Breast epithelium (tissue), 4 donors: ENCODE results near the gene C16orf87. TPM values are rescaled to one million over a fixed set of nuclear protein-coding genes. Genes with fewer than 3 reads are reported as not detected.

Experiments used
- DNase-seq, 2 donors: peaks; one replicate each; pipeline ENCODE4 v3.0.0-alpha.2; 2019; ENCODE audit warnings: low spot score in 2 of 2
- H3K27ac ChIP-seq, 2 donors: fragments of 200-600 bp; sonication (generic) in 1 of 2; one replicate each; pipeline ENCODE4 v1.5.1; 2016 to 2019; ENCODE audit warnings: mild to moderate bottlenecking in 1 of 2
- H3K27me3 ChIP-seq, 2 donors: fragments of 200-600 bp; sonication (generic) in 1 of 2; one replicate each; pipeline versions ENCODE4 v1.5.1 to v1.6.0; 2017 to 2019; ENCODE audit warnings: control low read depth in 1 of 2, mild to moderate bottlenecking in 1 of 2
- H3K36me3 ChIP-seq: fragments of 200-600 bp; one replicate; pipeline ENCODE4 v1.5.1; 2019
- H3K4me1 ChIP-seq, 2 donors: fragments of 200-600 bp; sonication (generic); one replicate each; pipeline ENCODE4 v1.5.1; 2016 to 2019; ENCODE audit warnings: control low read depth in 1 of 2
- H3K4me3 ChIP-seq, 3 donors: fragments of 200-600 bp; sonication (generic); 1 replicate in 2 of 3; 2 replicates in 1 of 3; pipeline ENCODE4 v1.5.1; 2016 to 2019; ENCODE audit warnings: mild to moderate bottlenecking in 3 of 3, moderate library complexity in 2 of 3
- H3K9me3 ChIP-seq, 2 donors: fragments of 200-600 bp; sonication (generic) in 1 of 2; one replicate each; pipeline ENCODE4 v1.5.1; 2016 to 2019; ENCODE audit warnings: control low read depth in 1 of 2
- POLR2A ChIP-seq: fragments of 450-650 bp; IDR thresholded peaks from one replicate; pipeline ENCODE4 v1.6.1; 2016; ENCODE audit warnings: antibody characterized with exemption, mild to moderate bottlenecking, moderate library complexity
- POLR2AphosphoS5 ChIP-seq, 3 donors: sonication (generic); formaldehyde crosslinking; IDR thresholded peaks; one replicate each; pipeline ENCODE4 v1.6.1; 2017; ENCODE audit warnings: antibody characterized with exemption in 3 of 3
- intact Hi-C: fragments of 100-400 bp; cut with DNase I; formaldehyde crosslinking; loops from one replicate; pipeline ENCODE4 v1.15.1; 2023; ENCODE audit warnings: low total_unique reads
- total RNA-seq, 3 donors: library from RNA; depleted of rRNA; stranded (reverse); fragments of >200 nt; gene quantifications; one replicate each; pipeline ENCODE4 v1.1.0, GENCODE V29; 2016
- TF ChIP-seq, protein P1 (sequence below), 3 donors: fragments of 450-650 bp; IDR thresholded peaks; one replicate each; pipeline ENCODE4 v1.5.1; 2016 to 2017; ENCODE audit warnings: antibody characterized with exemption in 3 of 3, mild to moderate bottlenecking in 3 of 3, moderate library complexity in 3 of 3

The C16orf87 gene
- total RNA-seq, 3 donors from 2014 or later: 3.6 to 7.6 (median 5.9) TPM

GRCh38 chr16:46842192-46842895, 11.4 kb upstream of the C16orf87 start:
- no peak overlapping the region for H3K4me3 ChIP-seq
- TF ChIP-seq POLR2AphosphoS5 (IDR thresholded peaks at IDR 0.05) (no peak), POLR2A (no peak)
- TF ChIP-seq, protein P1, sequence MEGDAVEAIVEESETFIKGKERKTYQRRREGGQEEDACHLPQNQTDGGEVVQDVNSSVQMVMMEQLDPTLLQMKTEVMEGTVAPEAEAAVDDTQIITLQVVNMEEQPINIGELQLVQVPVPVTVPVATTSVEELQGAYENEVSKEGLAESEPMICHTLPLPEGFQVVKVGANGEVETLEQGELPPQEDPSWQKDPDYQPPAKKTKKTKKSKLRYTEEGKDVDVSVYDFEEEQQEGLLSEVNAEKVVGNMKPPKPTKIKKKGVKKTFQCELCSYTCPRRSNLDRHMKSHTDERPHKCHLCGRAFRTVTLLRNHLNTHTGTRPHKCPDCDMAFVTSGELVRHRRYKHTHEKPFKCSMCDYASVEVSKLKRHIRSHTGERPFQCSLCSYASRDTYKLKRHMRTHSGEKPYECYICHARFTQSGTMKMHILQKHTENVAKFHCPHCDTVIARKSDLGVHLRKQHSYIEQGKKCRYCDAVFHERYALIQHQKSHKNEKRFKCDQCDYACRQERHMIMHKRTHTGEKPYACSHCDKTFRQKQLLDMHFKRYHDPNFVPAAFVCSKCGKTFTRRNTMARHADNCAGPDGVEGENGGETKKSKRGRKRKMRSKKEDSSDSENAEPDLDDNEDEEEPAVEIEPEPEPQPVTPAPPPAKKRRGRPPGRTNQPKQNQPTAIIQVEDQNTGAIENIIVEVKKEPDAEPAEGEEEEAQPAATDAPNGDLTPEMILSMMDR (IDR thresholded peaks at IDR 0.05): no peak
- intact Hi-C loops: no loop called here
- H3K27ac ChIP-seq: no peak overlapping the region
- H3K27me3 ChIP-seq: peaks cover 0 to 9% of the 10 kb centered on the region in 2 donors
- H3K36me3 ChIP-seq: no peaks in the 10 kb centered on the region
- no peaks in the 10 kb centered on the region for H3K4me1 ChIP-seq
- DNase-seq: no peak
- H3K9me3 ChIP-seq: no peaks in the 10 kb centered on the region

- Histone ChIP-seq H3K27me3 (peaks cover 0 to 9% of the 10 kb centered on the region in 2 donors), H3K4me1 (no peaks in the 10 kb centered on the region), H3K36me3 (no peaks in the 10 kb centered on the region), H3K4me3 (no peak overlapping the region), H3K9me3 (no peaks in the 10 kb centered on the region), H3K27ac (no peak overlapping the region)
- DNase-seq: no peak
- TF ChIP-seq, protein P1 (IDR thresholded peaks at IDR 0.05): no peak
- TF ChIP-seq POLR2AphosphoS5 (IDR thresholded peaks at IDR 0.05): no peak
- no peak for TF ChIP-seq POLR2A
- intact Hi-C loops: loop anchor here (5.0 kb wide), 1 partner anchor 1667 kb away; no protein-coding TSS in a partner anchor
Measured at GRCh38 chr16:46839986-46840443, 9.0 kb upstream of the C16orf87 start.

GRCh38 chr16:46836534-46837530, 5.9 kb upstream of the C16orf87 start:
- Histone ChIP-seq H3K4me1 (no peaks in the 10 kb centered on the region), H3K36me3 (no peaks in the 10 kb centered on the region), H3K27me3 (no peaks in the 10 kb centered on the region), H3K27ac (no peak overlapping the region), H3K9me3 (no peaks in the 10 kb centered on the region), H3K4me3 (no peak overlapping the region)
- intact Hi-C loops: loop anchor here (1.0 to 5.0 kb wide), 2 partner anchors 81 to 1670 kb away; no protein-coding TSS in a partner anchor
- DNase-seq: no peak
- TF ChIP-seq, protein P1 (IDR thresholded peaks at IDR 0.05): no peak
- no peak for TF ChIP-seq POLR2AphosphoS5 (IDR thresholded peaks at IDR 0.05)
- no peak for TF ChIP-seq POLR2A

DNA sequence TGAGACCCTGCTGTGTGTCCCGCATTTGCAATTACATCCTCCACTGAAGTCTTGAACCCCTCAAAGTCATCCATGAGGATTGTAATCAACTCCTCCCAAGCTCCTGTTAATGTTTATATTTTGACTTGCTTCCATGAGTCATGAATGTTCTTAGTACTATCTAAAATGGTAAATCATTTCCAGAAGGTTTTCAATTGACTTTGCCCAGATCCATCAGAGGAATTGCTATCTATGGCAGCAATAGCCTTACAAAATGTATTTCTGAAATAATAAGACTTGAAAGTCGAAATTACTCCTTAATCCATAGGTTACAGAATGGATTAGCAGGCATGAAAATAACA, 2.5 kb upstream of the C16orf87 start:
- TF ChIP-seq POLR2A: no peak
- TF ChIP-seq POLR2AphosphoS5 (IDR thresholded peaks at IDR 0.05): no peak
- TF ChIP-seq, protein P1 (IDR thresholded peaks at IDR 0.05): no peak
- intact Hi-C loops: no loop called here
- Histone ChIP-seq H3K27me3 (no peaks in the 10 kb centered on the region), H3K27ac (no peak overlapping the region), H3K4me1 (no peaks in the 10 kb centered on the region), H3K36me3 (no peaks in the 10 kb centered on the region), H3K4me3 (no peak overlapping the region), H3K9me3 (no peaks in the 10 kb centered on the region)
- DNase-seq: no peak
